Activated naive CD8-positive, alpha-beta T cell treated with anti-CD3 and anti-CD28 coated beads, Interleukin-2, amount 50 U/mL, for 24 hours (primary cell): ENCODE results near the gene PTBP2.

ENCODE experiments used
- ATAC-seq: fragments of 150-1000 bp; cut with Tn5 transposase; one replicate; pipeline ENCODE4 v1.10.0; 2021
- DNase-seq: peaks from one replicate; pipeline ENCODE4 v3.0.0; 2021
- H3K27ac Mint-ChIP-seq: one replicate; pipeline ENCODE4 v1.8.0; 2021; ENCODE audit warnings: mild to moderate bottlenecking, mixed read lengths
- H3K27me3 Mint-ChIP-seq: one replicate; pipeline ENCODE4 v1.8.0; 2021; ENCODE audit warnings: mixed read lengths
- H3K36me3 Mint-ChIP-seq: one replicate; pipeline ENCODE4 v1.8.0; 2021; ENCODE audit warnings: low read depth, mixed read lengths
- H3K4me1 Mint-ChIP-seq: one replicate; pipeline ENCODE4 v1.8.0; 2021; ENCODE audit warnings: mixed read lengths
- H3K4me3 Mint-ChIP-seq: one replicate; pipeline ENCODE4 v1.8.0; 2021; ENCODE audit warnings: mild to moderate bottlenecking, moderate library complexity, mixed read lengths
- H3K9me3 Mint-ChIP-seq: one replicate; pipeline ENCODE4 v1.8.0; 2021; ENCODE audit warnings: mixed read lengths

PTBP2 gene

GRCh38 chr1:96825231-96825630 lies 103.6 kb downstream of the PTBP2 start:
- no peaks in the 10 kb centered on the region for H3K9me3 Mint-ChIP-seq
- ATAC-seq (no peak), DNase-seq (no peak)
- no peak overlapping the region for H3K4me3 Mint-ChIP-seq
- no peaks in the 10 kb centered on the region for H3K27me3 Mint-ChIP-seq
- H3K4me1 Mint-ChIP-seq, result no peaks in the 10 kb centered on the region
- no peak overlapping the region for H3K27ac Mint-ChIP-seq
- peaks cover 3% of the 10 kb centered on the region for H3K36me3 Mint-ChIP-seq

GRCh38 chr1:96825950-96826576 lies 104.5 kb downstream of the PTBP2 start:
- H3K36me3 Mint-ChIP-seq, result no peaks in the 10 kb centered on the region
- H3K27ac Mint-ChIP-seq, result no peak overlapping the region
- ATAC-seq (no peak), DNase-seq (no peak)
- no peaks in the 10 kb centered on the region for H3K4me1 Mint-ChIP-seq
- no peak overlapping the region for H3K4me3 Mint-ChIP-seq
- H3K9me3 Mint-ChIP-seq, result no peaks in the 10 kb centered on the region
- no peaks in the 10 kb centered on the region for H3K27me3 Mint-ChIP-seq

- no peak overlapping the region for H3K4me3 Mint-ChIP-seq
- H3K36me3 Mint-ChIP-seq, result no peaks in the 10 kb centered on the region
- ATAC-seq (no peak), DNase-seq (no peak)
- H3K9me3 Mint-ChIP-seq, result no peaks in the 10 kb centered on the region
- H3K27ac Mint-ChIP-seq, result no peak overlapping the region
- H3K27me3 Mint-ChIP-seq, result no peaks in the 10 kb centered on the region
- H3K4me1 Mint-ChIP-seq, result no peaks in the 10 kb centered on the region
These were observed 111.8 kb downstream of the PTBP2 start for GRCh38 chr1:96833376-96833775.

- Mint-ChIP-seq H3K4me3 (no peak overlapping the region), H3K36me3 (no peaks in the 10 kb centered on the region), H3K4me1 (no peaks in the 10 kb centered on the region), H3K27me3 (no peaks in the 10 kb centered on the region), H3K9me3 (no peaks in the 10 kb centered on the region), H3K27ac (no peak overlapping the region)
- DNase-seq, result no peak
- no peak for ATAC-seq
These were observed 113.4 kb downstream of the PTBP2 start for GRCh38 chr1:96834986-96835385.

GRCh38 chr1:96837057-96837780 lies 115.6 kb downstream of the PTBP2 start:
- Mint-ChIP-seq H3K9me3 (no peaks in the 10 kb centered on the region), H3K27me3 (no peaks in the 10 kb centered on the region), H3K4me1 (no peaks in the 10 kb centered on the region), H3K4me3 (no peak overlapping the region), H3K36me3 (no peaks in the 10 kb centered on the region), H3K27ac (no peak overlapping the region)
- ATAC-seq (no peak), DNase-seq (no peak)

- Mint-ChIP-seq H3K27ac (no peak overlapping the region), H3K36me3 (no peaks in the 10 kb centered on the region), H3K9me3 (no peaks in the 10 kb centered on the region), H3K4me3 (no peak overlapping the region), H3K4me1 (no peaks in the 10 kb centered on the region), H3K27me3 (no peaks in the 10 kb centered on the region)
- ATAC-seq, result no peak
- no peak for DNase-seq
These were observed 116.2 kb downstream of the PTBP2 start for GRCh38 chr1:96837781-96838216.

GRCh38 chr1:96840396-96840795 lies 118.8 kb downstream of the PTBP2 start:
- peaks cover 3% of the 10 kb centered on the region for H3K27me3 Mint-ChIP-seq
- H3K36me3 Mint-ChIP-seq, result no peaks in the 10 kb centered on the region
- no peak overlapping the region for H3K27ac Mint-ChIP-seq
- H3K4me3 Mint-ChIP-seq, result no peak overlapping the region
- H3K9me3 Mint-ChIP-seq, result no peaks in the 10 kb centered on the region
- ATAC-seq, result no peak
- DNase-seq, result no peak
- no peaks in the 10 kb centered on the region for H3K4me1 Mint-ChIP-seq

- Mint-ChIP-seq H3K36me3 (no peaks in the 10 kb centered on the region), H3K9me3 (no peaks in the 10 kb centered on the region), H3K27ac (no peak overlapping the region), H3K4me1 (no peaks in the 10 kb centered on the region), H3K27me3 (peaks cover 6% of the 10 kb centered on the region), H3K4me3 (no peak overlapping the region)
- ATAC-seq (no peak), DNase-seq (no peak)
These were observed 120.6 kb downstream of the PTBP2 start for GRCh38 chr1:96842215-96842614.

GRCh38 chr1:96843196-96843595 lies 121.6 kb downstream of the PTBP2 start:
- Mint-ChIP-seq H3K27ac (no peak overlapping the region), H3K4me3 (no peak overlapping the region), H3K9me3 (no peaks in the 10 kb centered on the region), H3K36me3 (no peaks in the 10 kb centered on the region), H3K4me1 (no peaks in the 10 kb centered on the region), H3K27me3 (peaks cover 6% of the 10 kb centered on the region)
- DNase-seq (no peak), ATAC-seq (no peak)

- H3K9me3 Mint-ChIP-seq, result no peaks in the 10 kb centered on the region
- DNase-seq (no peak), ATAC-seq (no peak)
- H3K27ac Mint-ChIP-seq, result no peak overlapping the region
- no peaks in the 10 kb centered on the region for H3K4me1 Mint-ChIP-seq
- H3K4me3 Mint-ChIP-seq, result no peak overlapping the region
- no peaks in the 10 kb centered on the region for H3K36me3 Mint-ChIP-seq
- peaks cover 6% of the 10 kb centered on the region for H3K27me3 Mint-ChIP-seq
These were observed 122.0 kb downstream of the PTBP2 start for GRCh38 chr1:96843601-96844000.

GRCh38 chr1:96845464-96845863 lies 123.9 kb downstream of the PTBP2 start:
- no peaks in the 10 kb centered on the region for H3K36me3 Mint-ChIP-seq
- DNase-seq (peak; percentile 37), ATAC-seq (peak; percentile 84)
- H3K4me3 Mint-ChIP-seq, result no peak overlapping the region
- peaks cover 6% of the 10 kb centered on the region for H3K27me3 Mint-ChIP-seq
- no peak overlapping the region for H3K27ac Mint-ChIP-seq
- H3K9me3 Mint-ChIP-seq, result no peaks in the 10 kb centered on the region
- no peaks in the 10 kb centered on the region for H3K4me1 Mint-ChIP-seq

- peaks cover 7% of the 10 kb centered on the region for H3K9me3 Mint-ChIP-seq
- H3K27ac Mint-ChIP-seq, result no peak overlapping the region
- ATAC-seq (no peak), DNase-seq (no peak)
- no peak overlapping the region for H3K4me3 Mint-ChIP-seq
- H3K27me3 Mint-ChIP-seq, result peaks cover 2% of the 10 kb centered on the region
- no peaks in the 10 kb centered on the region for H3K36me3 Mint-ChIP-seq
- no peaks in the 10 kb centered on the region for H3K4me1 Mint-ChIP-seq
These were observed 140.3 kb downstream of the PTBP2 start for GRCh38 chr1:96861836-96862235.

- Mint-ChIP-seq H3K4me3 (no peak overlapping the region), H3K27me3 (peaks cover 2% of the 10 kb centered on the region), H3K9me3 (peaks cover 7% of the 10 kb centered on the region), H3K27ac (no peak overlapping the region), H3K36me3 (no peaks in the 10 kb centered on the region), H3K4me1 (no peaks in the 10 kb centered on the region)
- no peak for ATAC-seq
- DNase-seq, result no peak
These were observed 141.9 kb downstream of the PTBP2 start for GRCh38 chr1:96863449-96863848.
